Karpas-422 (cell line): ENCODE measurements around the gene PACS1. TPM values are rescaled to one million over a fixed set of nuclear protein-coding genes. Genes with fewer than 3 reads are reported as not detected.
"Not testable (repeated sequence)": the region's sequence is repeated elsewhere in the genome, so short reads cannot be mapped to it uniquely, and the experiment has no call there.

Source experiments
- DNase-seq: peaks from one replicate; pipeline ENCODE4 v3.0.0-alpha.2; 2015
- H2AFZ ChIP-seq: fragments of 200-600 bp; sonication (generic); 2 replicates; pipeline ENCODE4 v1.6.1; 2014; ENCODE audit warnings: antibody characterized with exemption, low read length, mixed read lengths
- H3K27ac ChIP-seq: fragments of 200-600 bp; sonication (generic); 2 replicates; pipeline ENCODE4 v1.5.1; 2014; ENCODE audit warnings: mild to moderate bottlenecking, low read length, moderate library complexity
- H3K27me3 ChIP-seq: fragments of 200-600 bp; sonication (generic); 2 replicates; pipeline ENCODE4 v1.6.1; 2014; ENCODE audit warnings: low read length, mixed read lengths
- H3K36me3 ChIP-seq: fragments of 200-600 bp; sonication (generic); 2 replicates; pipeline ENCODE4 v1.6.1; 2014; ENCODE audit warnings: low read length, mixed read lengths; ENCODE audit not compliant: insufficient read depth
- H3K4me1 ChIP-seq: fragments of 200-600 bp; sonication (generic); 2 replicates; pipeline ENCODE4 v1.6.1; 2014; ENCODE audit warnings: mild to moderate bottlenecking, low read length, mixed read lengths
- H3K4me2 ChIP-seq: fragments of 200-600 bp; sonication (generic); 2 replicates; pipeline ENCODE4 v1.6.1; 2014; ENCODE audit warnings: low read length, low read depth, mild to moderate bottlenecking; ENCODE audit not compliant: poor library complexity, severe bottlenecking
- H3K4me3 ChIP-seq: fragments of 200-600 bp; sonication (generic); 2 replicates; pipeline ENCODE4 v1.5.1; 2014; ENCODE audit warnings: mild to moderate bottlenecking, antibody characterized with exemption, low read length, mixed read lengths
- H3K79me2 ChIP-seq: fragments of 200-600 bp; sonication (generic); 2 replicates; pipeline ENCODE4 v1.6.1; 2014; ENCODE audit warnings: mild to moderate bottlenecking, low read length, mixed read lengths
- H3K9ac ChIP-seq: fragments of 200-600 bp; sonication (generic); 2 replicates; pipeline ENCODE4 v1.6.0; 2014; ENCODE audit warnings: low read length
- H3K9me2 ChIP-seq: fragments of 200-600 bp; sonication (generic), shearing (Covaris generic); replicated peaks from 2 replicates; pipeline ENCODE4 v1.6.0; 2014; ENCODE audit warnings: mild to moderate bottlenecking, low read length, moderate library complexity; ENCODE audit not compliant: insufficient read depth
- H3K9me3 ChIP-seq: fragments of 300-700, 200-600 bp; sonication (generic); 2 replicates; pipeline ENCODE4 v1.6.1; 2014; ENCODE audit warnings: low read length, mixed read lengths
- H4K20me1 ChIP-seq: fragments of 200-600 bp; sonication (generic); 2 replicates; pipeline ENCODE4 v1.6.1; 2014; ENCODE audit warnings: mild to moderate bottlenecking, antibody characterized with exemption, low read length, low read depth; ENCODE audit not compliant: insufficient read depth
- total RNA-seq: library from RNA; depleted of rRNA; stranded (reverse); fragments of >200 nt; shearing (Covaris generic); gene quantifications from 2 replicates; pipeline ENCODE4 v1.2.3, GENCODE V29; 2014; ENCODE audit warnings: low replicate concordance; rRNA removed

Gene PACS1
- 60.5 and 81.1 TPM in 2 replicates for total RNA-seq

DNA sequence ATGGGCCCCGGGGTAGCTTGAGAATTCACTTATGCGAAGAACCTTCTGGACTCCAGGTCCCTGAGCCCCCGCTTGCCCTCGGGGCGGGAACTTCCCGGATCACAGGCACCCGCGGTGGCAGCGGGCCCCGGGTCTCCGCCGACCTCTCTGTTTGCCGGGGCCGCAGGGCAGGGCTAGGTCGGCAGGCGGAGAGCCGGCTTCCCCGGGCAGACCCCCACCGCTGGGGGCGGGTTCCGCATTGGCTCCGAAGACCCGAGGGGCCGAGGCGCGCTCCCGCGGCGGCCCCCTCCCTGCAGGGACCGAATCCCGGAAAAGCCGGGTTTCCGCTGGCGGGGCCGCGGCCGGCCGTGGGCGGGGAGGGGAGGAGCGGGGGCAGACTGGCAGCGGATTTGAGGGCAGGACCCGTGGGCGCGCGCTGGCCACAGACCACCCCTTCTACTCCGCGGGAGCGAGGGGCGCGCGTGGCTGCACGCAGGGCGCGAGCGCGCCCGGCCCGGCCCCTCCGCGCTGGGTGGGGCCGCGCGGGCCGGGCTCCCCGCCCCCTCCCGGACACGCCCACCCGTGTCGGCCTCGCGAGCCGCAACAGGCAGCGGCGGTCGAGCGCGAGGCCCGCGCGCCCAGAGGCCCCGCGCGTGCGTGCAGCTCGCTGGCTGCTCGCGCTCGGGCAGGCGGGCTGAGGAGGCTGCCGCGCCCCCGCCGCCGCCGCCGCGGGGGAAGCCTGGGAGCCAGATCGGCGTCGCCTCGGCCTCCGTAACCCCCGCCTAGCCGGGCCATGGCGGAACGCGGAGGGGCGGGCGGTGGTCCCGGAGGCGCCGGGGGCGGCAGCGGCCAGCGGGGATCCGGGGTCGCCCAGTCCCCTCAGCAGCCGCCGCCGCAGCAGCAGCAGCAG, at the start of gene PACS1:
PACS1 (plus strand) TSS at position 558 of the 889 bp plus-strand sequence; CDS start at position 773, 215 bp downstream.
- no peak within 1 kb of the TSS for H2AFZ ChIP-seq
- peaks cover 40% of the 10 kb centered on the region for H3K36me3 ChIP-seq
- peak within 1 kb of the TSS; percentile 82 for H3K4me3 ChIP-seq
- peak; percentile 91 for DNase-seq
- H3K9me2 ChIP-seq, result no peaks in the 10 kb centered on the region
- no peaks in the 10 kb centered on the region for H3K27me3 ChIP-seq
- H3K4me1 ChIP-seq, result peaks cover 60% of the 10 kb centered on the region
- peak within 1 kb of the TSS; percentile 87 for H3K9ac ChIP-seq
- peaks cover 53% of the 10 kb centered on the region for H3K79me2 ChIP-seq
- H3K4me2 ChIP-seq, result peak within 1 kb of the TSS; percentile 99
- H4K20me1 ChIP-seq, result no peaks in the 10 kb centered on the region
- H3K9me3 ChIP-seq, result no peaks in the 10 kb centered on the region
- peak within 1 kb of the TSS; percentile 89 for H3K27ac ChIP-seq

GRCh38 chr11:66020618-66021357, 49.3 kb upstream of the PACS1 start:
- DNase-seq, result no peak
- Histone ChIP-seq H3K36me3 (no peaks in the 10 kb centered on the region), H3K9me3 (no peaks in the 10 kb centered on the region), H4K20me1 (no peaks in the 10 kb centered on the region), H3K27ac (no peak overlapping the region), H3K9me2 (no peaks in the 10 kb centered on the region), H3K4me3 (no peak overlapping the region), H3K9ac (no peak overlapping the region), H3K4me2 (no peak overlapping the region), H2AFZ (no peak overlapping the region), H3K4me1 (no peaks in the 10 kb centered on the region), H3K27me3 (no peaks in the 10 kb centered on the region), H3K79me2 (no peaks in the 10 kb centered on the region)

- no peaks in the 10 kb centered on the region for H3K9me3 ChIP-seq
- H3K9ac ChIP-seq, result no peak overlapping the region
- H2AFZ ChIP-seq, result no peak overlapping the region
- H3K4me3 ChIP-seq, result no peak overlapping the region
- peak overlapping the region; percentile 13 for H3K4me2 ChIP-seq
- no peaks in the 10 kb centered on the region for H4K20me1 ChIP-seq
- no peaks in the 10 kb centered on the region for H3K27me3 ChIP-seq
- no peaks in the 10 kb centered on the region for H3K36me3 ChIP-seq
- no peaks in the 10 kb centered on the region for H3K4me1 ChIP-seq
- H3K27ac ChIP-seq, result no peak overlapping the region
- no peaks in the 10 kb centered on the region for H3K9me2 ChIP-seq
- DNase-seq, result peak; percentile 91
- H3K79me2 ChIP-seq, result no peaks in the 10 kb centered on the region
These were observed 47.5 kb upstream of the PACS1 start for GRCh38 chr11:66022401-66023185.

GRCh38 chr11:66023186-66023440, 47.0 kb upstream of the PACS1 start:
- H3K36me3 ChIP-seq, H3K4me1 ChIP-seq, H3K9me3 ChIP-seq, H3K9ac ChIP-seq, H3K27ac ChIP-seq, H3K9me2 ChIP-seq, H3K79me2 ChIP-seq, H2AFZ ChIP-seq, H3K27me3 ChIP-seq, H3K4me2 ChIP-seq, DNase-seq, H4K20me1 ChIP-seq, H3K4me3 ChIP-seq: not testable (repeated sequence)

GRCh38 chr11:66026017-66026529, 44.0 kb upstream of the PACS1 start, which contains the start of gene CATSPER1:
Gene CATSPER1 (minus strand): TSS chr11:66026479. CDS start chr11:66026379, 100 bp downstream.
- Histone ChIP-seq H3K79me2 (no peaks in the 10 kb centered on the region), H3K27me3 (no peaks in the 10 kb centered on the region), H3K9ac (no peak within 1 kb of the TSS), H3K9me2 (no peaks in the 10 kb centered on the region), H2AFZ (no peak within 1 kb of the TSS), H3K27ac (no peak within 1 kb of the TSS), H4K20me1 (no peaks in the 10 kb centered on the region), H3K36me3 (no peaks in the 10 kb centered on the region), H3K4me3 (no peak within 1 kb of the TSS), H3K4me2 (no peak within 1 kb of the TSS), H3K9me3 (no peaks in the 10 kb centered on the region), H3K4me1 (no peaks in the 10 kb centered on the region)
- DNase-seq, result no peak

- no peaks in the 10 kb centered on the region for H3K36me3 ChIP-seq
- no peak overlapping the region for H3K4me3 ChIP-seq
- no peaks in the 10 kb centered on the region for H3K9me2 ChIP-seq
- H3K4me2 ChIP-seq, result no peak overlapping the region
- H3K4me1 ChIP-seq, result no peaks in the 10 kb centered on the region
- H3K27me3 ChIP-seq, result no peaks in the 10 kb centered on the region
- H3K9me3 ChIP-seq, result no peaks in the 10 kb centered on the region
- no peak overlapping the region for H2AFZ ChIP-seq
- no peaks in the 10 kb centered on the region for H3K79me2 ChIP-seq
- DNase-seq, result no peak
- H3K27ac ChIP-seq, result no peak overlapping the region
- no peaks in the 10 kb centered on the region for H4K20me1 ChIP-seq
- no peak overlapping the region for H3K9ac ChIP-seq
These were observed 36.9 kb upstream of the PACS1 start for GRCh38 chr11:66032957-66033735.

DNA sequence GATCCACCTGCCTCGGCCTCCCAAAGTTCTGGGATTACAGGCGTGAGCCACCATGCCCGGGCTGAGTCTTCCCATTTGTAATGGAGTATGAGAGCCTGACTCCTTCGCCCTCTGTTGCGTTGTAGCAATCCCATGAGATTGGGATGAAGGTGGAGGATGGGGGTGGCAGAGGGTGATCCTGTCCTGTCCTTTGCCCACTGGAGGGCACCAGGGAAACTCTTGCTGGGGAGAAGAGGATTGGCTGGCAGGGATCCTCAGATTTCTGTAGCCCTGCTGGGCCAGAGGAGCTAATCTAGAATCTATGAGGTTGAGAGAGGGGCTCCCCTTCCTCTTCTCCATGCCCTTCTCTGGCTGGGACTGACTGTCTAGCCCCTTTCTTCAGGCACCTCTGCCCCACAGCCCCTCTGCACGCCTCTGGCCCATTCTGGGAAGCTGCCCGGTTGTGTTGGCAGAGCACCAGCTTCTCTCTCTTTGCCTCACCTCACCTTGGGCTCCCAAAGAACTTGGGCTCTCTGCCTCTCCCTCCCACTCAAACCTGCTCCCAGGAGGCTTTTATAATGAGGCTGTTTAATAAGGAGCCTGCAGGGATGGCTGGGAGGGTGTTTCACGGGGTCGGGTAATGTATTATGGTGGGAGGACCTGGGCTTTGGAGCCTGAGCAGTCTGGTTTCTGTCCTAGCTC, 34.3 kb upstream of the PACS1 start:
- Histone ChIP-seq H4K20me1 (no peaks in the 10 kb centered on the region), H3K27me3 (no peaks in the 10 kb centered on the region), H3K9me3 (no peaks in the 10 kb centered on the region), H3K4me3 (no peak overlapping the region), H3K27ac (no peak overlapping the region), H2AFZ (no peak overlapping the region), H3K36me3 (no peaks in the 10 kb centered on the region), H3K4me1 (no peaks in the 10 kb centered on the region), H3K9ac (no peak overlapping the region), H3K79me2 (no peaks in the 10 kb centered on the region), H3K9me2 (no peaks in the 10 kb centered on the region), H3K4me2 (no peak overlapping the region)
- no peak for DNase-seq
